OCI-LY1 (cell line): ENCODE results near the gene FRMD3.

Experiments used
- H2AFZ ChIP-seq: fragments of 200-600 bp; sonication (generic), shearing (Covaris generic); 2 replicates; pipeline ENCODE4 v1.6.0; 2014; ENCODE audit warnings: antibody characterized with exemption, mild to moderate bottlenecking, low read length
- H3F3A ChIP-seq: fragments of 200-600 bp; sonication (generic), shearing (Covaris generic); 2 replicates; pipeline ENCODE4 v1.6.0; 2014; ENCODE audit warnings: mild to moderate bottlenecking, antibody characterized with exemption, low read length, moderate library complexity; ENCODE audit not compliant: insufficient read depth
- H3K27ac ChIP-seq: fragments of 200-600 bp; sonication (generic); 2 replicates; pipeline ENCODE4 v1.5.1; 2014; ENCODE audit warnings: low read length, mixed run types, mild to moderate bottlenecking, low read depth; ENCODE audit not compliant: poor library complexity, severe bottlenecking
- H3K27me3 ChIP-seq: fragments of 200-600 bp; sonication (generic); 2 replicates; pipeline ENCODE4 v1.6.0; 2014; ENCODE audit warnings: antibody characterized with exemption, mild to moderate bottlenecking, low read length, moderate library complexity; ENCODE audit not compliant: insufficient read depth
- H3K36me3 ChIP-seq: fragments of 200-600 bp; sonication (generic); 2 replicates; pipeline ENCODE4 v1.6.1; 2014; ENCODE audit warnings: mild to moderate bottlenecking, antibody characterized with exemption, low read length, moderate library complexity, mixed read lengths; ENCODE audit not compliant: insufficient read depth
- H3K4me1 ChIP-seq: fragments of 200-600 bp; sonication (generic); 2 replicates; pipeline ENCODE4 v1.5.1; 2014; ENCODE audit warnings: mild to moderate bottlenecking, low read length, moderate library complexity; ENCODE audit not compliant: insufficient read depth, severe bottlenecking
- H3K4me2 ChIP-seq: fragments of 200-600 bp; sonication (generic), shearing (Covaris generic); 2 replicates; pipeline ENCODE4 v1.6.1; 2014; ENCODE audit warnings: low read length
- H3K4me3 ChIP-seq: fragments of 200-600 bp; sonication (generic); 2 replicates; pipeline ENCODE4 v1.5.1; 2014; ENCODE audit warnings: low read length, low read depth, mild to moderate bottlenecking, mixed read lengths; ENCODE audit not compliant: poor library complexity, severe bottlenecking
- H3K79me2 ChIP-seq: fragments of 200-600 bp; shearing (Covaris generic); 2 replicates; pipeline ENCODE4 v1.6.1; 2016; ENCODE audit warnings: mixed run types, low read length, mixed read lengths; ENCODE audit not compliant: insufficient read depth
- H3K9ac ChIP-seq: fragments of 200-600 bp; sonication (generic), shearing (Covaris generic); 2 replicates; pipeline ENCODE4 v1.6.1; 2014; ENCODE audit warnings: mild to moderate bottlenecking, low read length, mixed read lengths
- H3K9me2 ChIP-seq: fragments of 200-600 bp; sonication (generic), shearing (Covaris generic); 2 replicates; pipeline ENCODE4 v1.6.1; 2014; ENCODE audit warnings: low read depth, mild to moderate bottlenecking, low read length, mixed read lengths
- H3K9me3 ChIP-seq: fragments of 200-600 bp; shearing (Covaris generic); 2 replicates; pipeline ENCODE4 v1.6.1; 2014; ENCODE audit warnings: low read length, mixed read lengths
- H4K20me1 ChIP-seq: fragments of 200-600 bp; sonication (generic), shearing (Covaris generic); 2 replicates; pipeline ENCODE4 v1.6.0; 2016; ENCODE audit warnings: mild to moderate bottlenecking, low read length; ENCODE audit not compliant: insufficient read depth
- EZH2 ChIP-seq: fragments of 200-600 bp; sonication (generic), shearing (Covaris generic); IDR thresholded peaks from 2 replicates; pipeline ENCODE4 v1.8.0; 2017; ENCODE audit warnings: borderline replicate concordance, mixed run types, mild to moderate bottlenecking, antibody characterized with exemption, low read length, moderate library complexity, mixed read lengths
- TF ChIP-seq, protein P1 (sequence below): fragments of 200-600 bp; sonication (generic), shearing (Covaris generic); IDR thresholded peaks from 2 replicates; pipeline ENCODE4 v1.5.1; 2017; ENCODE audit warnings: mild to moderate bottlenecking, antibody characterized with exemption, low read length, moderate library complexity, mixed read lengths

Gene FRMD3

GRCh38 chr9:83209188-83209731 lies 328.9 kb downstream of the FRMD3 start:
- Histone ChIP-seq H4K20me1 (no peaks in the 10 kb centered on the region), H3K9ac (no peak overlapping the region), H2AFZ (no peak overlapping the region), H3K4me1 (no peaks in the 10 kb centered on the region), H3K27me3 (no peaks in the 10 kb centered on the region), H3K27ac (no peak overlapping the region), H3K36me3 (no peaks in the 10 kb centered on the region), H3K79me2 (no peaks in the 10 kb centered on the region), H3K4me2 (no peak overlapping the region), H3K4me3 (no peak overlapping the region), H3F3A (no peaks in the 10 kb centered on the region), H3K9me2 (no peaks in the 10 kb centered on the region), H3K9me3 (no peaks in the 10 kb centered on the region)
- no peak for TF ChIP-seq EZH2
- TF ChIP-seq, protein P1, sequence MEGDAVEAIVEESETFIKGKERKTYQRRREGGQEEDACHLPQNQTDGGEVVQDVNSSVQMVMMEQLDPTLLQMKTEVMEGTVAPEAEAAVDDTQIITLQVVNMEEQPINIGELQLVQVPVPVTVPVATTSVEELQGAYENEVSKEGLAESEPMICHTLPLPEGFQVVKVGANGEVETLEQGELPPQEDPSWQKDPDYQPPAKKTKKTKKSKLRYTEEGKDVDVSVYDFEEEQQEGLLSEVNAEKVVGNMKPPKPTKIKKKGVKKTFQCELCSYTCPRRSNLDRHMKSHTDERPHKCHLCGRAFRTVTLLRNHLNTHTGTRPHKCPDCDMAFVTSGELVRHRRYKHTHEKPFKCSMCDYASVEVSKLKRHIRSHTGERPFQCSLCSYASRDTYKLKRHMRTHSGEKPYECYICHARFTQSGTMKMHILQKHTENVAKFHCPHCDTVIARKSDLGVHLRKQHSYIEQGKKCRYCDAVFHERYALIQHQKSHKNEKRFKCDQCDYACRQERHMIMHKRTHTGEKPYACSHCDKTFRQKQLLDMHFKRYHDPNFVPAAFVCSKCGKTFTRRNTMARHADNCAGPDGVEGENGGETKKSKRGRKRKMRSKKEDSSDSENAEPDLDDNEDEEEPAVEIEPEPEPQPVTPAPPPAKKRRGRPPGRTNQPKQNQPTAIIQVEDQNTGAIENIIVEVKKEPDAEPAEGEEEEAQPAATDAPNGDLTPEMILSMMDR, result no peak

GRCh38 chr9:83208065-83208850 lies 329.9 kb downstream of the FRMD3 start:
- no peak for TF ChIP-seq EZH2
- TF ChIP-seq, protein P1, result no peak

GRCh38 chr9:83204047-83204446 lies 334.2 kb downstream of the FRMD3 start:
- Histone ChIP-seq H3K79me2 (no peaks in the 10 kb centered on the region), H3K27me3 (no peaks in the 10 kb centered on the region), H3K4me1 (no peaks in the 10 kb centered on the region), H3K9me2 (no peaks in the 10 kb centered on the region), H3K9ac (no peak overlapping the region), H3F3A (no peaks in the 10 kb centered on the region), H3K9me3 (no peaks in the 10 kb centered on the region), H3K27ac (no peak overlapping the region), H4K20me1 (no peaks in the 10 kb centered on the region), H3K4me3 (no peak overlapping the region), H2AFZ (no peak overlapping the region), H3K4me2 (no peak overlapping the region), H3K36me3 (no peaks in the 10 kb centered on the region)
- TF ChIP-seq, protein P1, result no peak
- no peak for TF ChIP-seq EZH2

More at GRCh38 chr9:83208065-83208850, 329.9 kb downstream of the FRMD3 start:
- H3K9me3 ChIP-seq, result no peaks in the 10 kb centered on the region
- no peak overlapping the region for H2AFZ ChIP-seq
- no peaks in the 10 kb centered on the region for H3K4me1 ChIP-seq
- no peaks in the 10 kb centered on the region for H3K27me3 ChIP-seq
- H4K20me1 ChIP-seq, result no peaks in the 10 kb centered on the region
- no peaks in the 10 kb centered on the region for H3K9me2 ChIP-seq
- H3K36me3 ChIP-seq, result no peaks in the 10 kb centered on the region
- no peaks in the 10 kb centered on the region for H3F3A ChIP-seq
- H3K9ac ChIP-seq, result no peak overlapping the region
- H3K27ac ChIP-seq, result no peak overlapping the region
- no peaks in the 10 kb centered on the region for H3K79me2 ChIP-seq
- H3K4me3 ChIP-seq, result no peak overlapping the region
- no peak overlapping the region for H3K4me2 ChIP-seq
